Liver (tissue), 9 donors: Measurements from ENCODE around the gene EEF2K. TPM values are rescaled to one million over a fixed set of nuclear protein-coding genes. Genes with fewer than 3 reads are reported as not detected.
A peak's percentile ranks its signal among the peaks of the same experiment; 100 is the strongest.

Source experiments
- DNase-seq: peaks from one replicate; pipeline ENCODE4 v3.0.0-alpha.2; 2017; ENCODE audit warnings: low spot score
- H3K27ac ChIP-seq, 2 donors: one replicate each; pipeline ENCODE4 v1.7.0; 2013; ENCODE audit warnings: inconsistent platforms in 2 of 2, low read length in 2 of 2, control low read depth in 1 of 2, low read depth in 1 of 2, mild to moderate bottlenecking in 1 of 2
- H3K27me3 ChIP-seq, 4 donors: one replicate each; pipeline versions ENCODE4 v1.6.1 to v1.7.0; 2013; ENCODE audit warnings: low read length in 3 of 4, inconsistent platforms in 1 of 4, mild to moderate bottlenecking in 1 of 4, moderate library complexity in 1 of 4; ENCODE audit not compliant: control insufficient read depth in 4 of 4, insufficient read depth in 4 of 4
- H3K36me3 ChIP-seq, 4 donors: one replicate each; pipeline versions ENCODE4 v1.6.1 to v1.7.0; 2013; ENCODE audit warnings: low read length in 3 of 4, mild to moderate bottlenecking in 3 of 4, low read depth in 1 of 4, moderate library complexity in 1 of 4; ENCODE audit not compliant: control insufficient read depth in 4 of 4, insufficient read depth in 3 of 4
- H3K4me1 ChIP-seq, 4 donors: one replicate each; pipeline versions ENCODE4 v1.6.1 to v1.7.0; 2013; ENCODE audit warnings: low read length in 3 of 4, mild to moderate bottlenecking in 3 of 4, moderate library complexity in 1 of 4; ENCODE audit not compliant: control insufficient read depth in 4 of 4, insufficient read depth in 4 of 4
- H3K4me3 ChIP-seq, 3 donors: one replicate each; pipeline versions ENCODE4 v1.6.1 to v1.7.0; 2013; ENCODE audit warnings: low read length in 3 of 3, control low read depth in 1 of 3, low read depth in 1 of 3, mild to moderate bottlenecking in 1 of 3
- H3K9ac ChIP-seq, 2 donors: one replicate each; pipeline ENCODE4 v1.7.0; 2013; ENCODE audit warnings: low read length in 2 of 2, mild to moderate bottlenecking in 2 of 2, moderate library complexity in 2 of 2, control low read depth in 1 of 2, low read depth in 1 of 2
- H3K9me3 ChIP-seq, 4 donors: one replicate each; pipeline versions ENCODE4 v1.6.1 to v1.7.0; 2013; ENCODE audit warnings: low read length in 3 of 4; ENCODE audit not compliant: control insufficient read depth in 4 of 4
- EGR1 ChIP-seq, 2 donors: IDR thresholded peaks; 2 replicates each; pipeline ENCODE4 v1.6.1; 2016 to 2018; ENCODE audit warnings: antibody characterized with exemption in 2 of 2, low read depth in 2 of 2
- FOXA1 ChIP-seq: IDR thresholded peaks from 2 replicates; pipeline ENCODE4 v1.6.1; 2016; ENCODE audit warnings: antibody characterized with exemption
- FOXA2 ChIP-seq: IDR thresholded peaks from 2 replicates; pipeline ENCODE4 v1.6.1; 2016; ENCODE audit warnings: antibody characterized with exemption
- GABPA ChIP-seq, 2 donors: IDR thresholded peaks in 1 of 2; conservative IDR thresholded peaks in 1 of 2; 2 replicates each; pipeline ENCODE4 v1.6.1; 2016; ENCODE audit warnings: antibody characterized with exemption in 2 of 2, mild to moderate bottlenecking in 1 of 2, moderate library complexity in 1 of 2
- HNF4G ChIP-seq: IDR thresholded peaks from 2 replicates; pipeline ENCODE4 v1.6.1; 2016; ENCODE audit warnings: antibody characterized with exemption
- NR2F2 ChIP-seq: IDR thresholded peaks from 2 replicates; pipeline ENCODE4 v1.6.1; 2016; ENCODE audit warnings: antibody characterized with exemption
- RAD21 ChIP-seq, 2 donors: IDR thresholded peaks; 2 replicates each; pipeline ENCODE4 v1.6.1; 2016; ENCODE audit warnings: antibody characterized with exemption in 2 of 2, mild to moderate bottlenecking in 2 of 2
- SP1 ChIP-seq: IDR thresholded peaks from 2 replicates; pipeline ENCODE4 v1.6.1; 2018; ENCODE audit warnings: antibody characterized with exemption, mild to moderate bottlenecking
- TAF1 ChIP-seq: conservative IDR thresholded peaks from 2 replicates; pipeline ENCODE4 v1.6.1; 2016; ENCODE audit warnings: antibody characterized with exemption, mild to moderate bottlenecking
- YY1 ChIP-seq: IDR thresholded peaks from 2 replicates; pipeline ENCODE4 v1.6.1; 2016; ENCODE audit warnings: antibody characterized with exemption, mild to moderate bottlenecking
- WGBS: extraction: QIAGEN DNeasy Blood & Tissue Kit; methylation state at CpG from one replicate; pipeline ENCODE4 v1.1.7; 2013; 5-methylcytosine and 5-hydroxymethylcytosine counted together
- polyA plus RNA-seq, 2 donors: library from polyadenylated mRNA; stranded (reverse) in 1 of 2; unstranded in 1 of 2; fragments of 200-250 nt in 1 of 2; fragments of >200 nt in 1 of 2; fragmentation: Nextera tagmentation in 1 of 2; extraction: Ambion mirVana in 1 of 2; gene quantifications; one replicate each; pipeline versions ENCODE4 v1.2.1 to v1.2.3, GENCODE V29; 2013 to 2015
- total RNA-seq, 2 donors: library from RNA; depleted of rRNA; stranded (reverse); fragments of >200 nt; gene quantifications; one replicate each; pipeline ENCODE4 v1.2.3, GENCODE V29; 2014
- TF ChIP-seq, protein P1 (sequence below): fragments of 150-350 bp; IDR thresholded peaks from 2 replicates; pipeline ENCODE4 v1.5.1; 2017; ENCODE audit warnings: improper control_type of control experiment, low read depth, low read length; ENCODE audit not compliant: missing input control
- TF ChIP-seq, protein P2 (sequence below): IDR thresholded peaks from 2 replicates; pipeline ENCODE4 v1.6.1; 2016; ENCODE audit warnings: antibody characterized with exemption, mild to moderate bottlenecking
- TF ChIP-seq, protein P3 (sequence below): IDR thresholded peaks from 2 replicates; pipeline ENCODE4 v1.6.1; 2016; ENCODE audit warnings: antibody characterized with exemption
- TF ChIP-seq, protein P4 (sequence below): IDR thresholded peaks from 2 replicates; pipeline ENCODE4 v1.6.1; 2016; ENCODE audit warnings: antibody characterized with exemption
- TF ChIP-seq, protein P5 (sequence below): IDR thresholded peaks from 2 replicates; pipeline ENCODE4 v1.6.1; 2016; ENCODE audit warnings: antibody characterized with exemption
- donor health status: healthy.
- donor health status: healthy.
- donor health status: healthy.
- donor health status: healthy.
- donor health status: healthy.

The EEF2K gene
- total and polyA plus RNA-seq, 4 donors = 3.2 to 14.3 (median 8.0) TPM

DNA sequence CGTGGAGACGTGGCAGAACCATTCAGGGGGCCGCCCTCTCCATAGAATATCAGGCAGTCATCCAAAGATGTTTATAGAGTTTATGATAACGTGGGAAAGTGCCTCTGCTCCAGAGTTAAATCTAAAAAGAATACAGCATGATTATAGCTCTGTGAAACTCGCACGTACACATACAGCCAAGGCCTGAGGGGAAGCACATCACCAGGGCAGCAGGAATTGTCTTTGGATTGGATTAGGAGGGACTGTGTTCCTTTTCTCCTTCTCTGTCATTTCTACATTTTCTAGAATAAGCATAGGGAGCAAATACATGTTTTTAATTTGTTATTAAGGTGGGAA lies 26.9 kb downstream of the EEF2K start:
- H3K36me3 ChIP-seq = peaks cover 0 to 6% (median 3%) of the 10 kb centered on the region in 4 donors
- WGBS = 38% methylated on average over 6 of the region's 6 CpGs
- H3K9me3 ChIP-seq = no peaks in the 10 kb centered on the region
- DNase-seq = no peak
- no peak overlapping the region for H3K4me3 ChIP-seq
- H3K27ac ChIP-seq = peak overlapping the region in 1 of 2 donors; percentile 84
- TF ChIP-seq TAF1 = no peak
- no peak for TF ChIP-seq GABPA (IDR thresholded peaks at IDR 0.05 in 1 of 2, conservative IDR thresholded peaks at IDR 0.05 in 1 of 2)
- TF ChIP-seq HNF4G = no peak
- no peak for TF ChIP-seq EGR1 (IDR thresholded peaks at IDR 0.05; ENCODE audit: low read depth in 2 of 2)
- TF ChIP-seq FOXA1 = no peak
- TF ChIP-seq, protein P1, sequence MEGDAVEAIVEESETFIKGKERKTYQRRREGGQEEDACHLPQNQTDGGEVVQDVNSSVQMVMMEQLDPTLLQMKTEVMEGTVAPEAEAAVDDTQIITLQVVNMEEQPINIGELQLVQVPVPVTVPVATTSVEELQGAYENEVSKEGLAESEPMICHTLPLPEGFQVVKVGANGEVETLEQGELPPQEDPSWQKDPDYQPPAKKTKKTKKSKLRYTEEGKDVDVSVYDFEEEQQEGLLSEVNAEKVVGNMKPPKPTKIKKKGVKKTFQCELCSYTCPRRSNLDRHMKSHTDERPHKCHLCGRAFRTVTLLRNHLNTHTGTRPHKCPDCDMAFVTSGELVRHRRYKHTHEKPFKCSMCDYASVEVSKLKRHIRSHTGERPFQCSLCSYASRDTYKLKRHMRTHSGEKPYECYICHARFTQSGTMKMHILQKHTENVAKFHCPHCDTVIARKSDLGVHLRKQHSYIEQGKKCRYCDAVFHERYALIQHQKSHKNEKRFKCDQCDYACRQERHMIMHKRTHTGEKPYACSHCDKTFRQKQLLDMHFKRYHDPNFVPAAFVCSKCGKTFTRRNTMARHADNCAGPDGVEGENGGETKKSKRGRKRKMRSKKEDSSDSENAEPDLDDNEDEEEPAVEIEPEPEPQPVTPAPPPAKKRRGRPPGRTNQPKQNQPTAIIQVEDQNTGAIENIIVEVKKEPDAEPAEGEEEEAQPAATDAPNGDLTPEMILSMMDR = no peak
- TF ChIP-seq RAD21 (IDR thresholded peaks at IDR 0.05) = no peak
- no peak for TF ChIP-seq SP1
- H3K4me1 ChIP-seq = peaks cover 2 to 14% (median 11%) of the 10 kb centered on the region in 4 donors
- no peaks in the 10 kb centered on the region for H3K27me3 ChIP-seq
- H3K9ac ChIP-seq = no peak overlapping the region

DNA sequence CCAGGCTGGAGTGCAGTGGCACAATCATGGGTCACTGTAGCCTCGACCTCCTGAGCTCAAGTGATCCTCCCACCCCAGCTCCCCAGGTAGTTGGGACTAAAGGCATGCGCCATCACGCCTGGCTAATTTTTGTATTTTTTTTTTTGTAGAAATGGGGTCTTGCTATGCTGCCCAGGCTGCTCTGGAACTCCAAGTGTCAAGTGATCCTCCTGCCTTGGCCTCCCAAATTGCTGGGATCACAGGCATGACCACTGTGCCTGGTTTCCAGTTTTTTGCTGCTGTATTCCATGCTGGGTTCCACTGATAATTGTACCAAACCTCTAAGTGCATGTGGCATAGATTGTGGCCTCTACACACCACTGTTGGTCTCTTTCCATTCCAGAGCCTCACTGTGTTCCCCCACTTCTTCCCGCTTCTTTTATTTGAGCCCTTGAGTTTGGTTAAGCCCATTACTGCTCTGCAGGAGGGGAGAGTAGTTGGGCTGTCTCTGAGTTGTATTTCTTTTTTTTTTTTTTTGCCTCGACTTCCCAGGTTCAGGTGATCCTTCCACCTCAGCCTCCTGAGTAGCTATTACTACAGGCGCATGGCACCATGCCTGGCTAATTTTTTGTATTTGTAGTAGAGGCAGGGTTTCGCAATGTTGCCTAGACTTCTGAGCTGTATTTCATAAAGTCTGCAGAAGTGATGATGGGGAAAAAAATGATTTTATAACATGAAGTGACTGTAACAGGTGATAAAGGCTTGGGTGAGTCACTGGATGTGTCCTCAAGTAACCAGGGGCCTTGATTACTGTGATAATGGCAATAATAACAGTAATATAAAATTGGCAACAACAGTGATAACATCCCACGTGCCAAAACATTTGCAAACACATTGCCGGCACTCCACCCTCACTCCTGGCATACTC lies 30.0 kb downstream of the EEF2K start:
- DNase-seq = no peak
- Histone ChIP-seq H3K36me3 (peaks cover 0 to 3% (median under 1%) of the 10 kb centered on the region in 4 donors), H3K27ac (no peak overlapping the region), H3K4me3 (no peak overlapping the region), H3K27me3 (no peaks in the 10 kb centered on the region), H3K4me1 (peaks cover 2 to 20% (median 14%) of the 10 kb centered on the region in 4 donors), H3K9me3 (no peaks in the 10 kb centered on the region), H3K9ac (no peak overlapping the region)
- WGBS = 76% methylated on average over 9 of the region's 9 CpGs
- no peak for TF ChIP-seq YY1
- TF ChIP-seq, protein P2, sequence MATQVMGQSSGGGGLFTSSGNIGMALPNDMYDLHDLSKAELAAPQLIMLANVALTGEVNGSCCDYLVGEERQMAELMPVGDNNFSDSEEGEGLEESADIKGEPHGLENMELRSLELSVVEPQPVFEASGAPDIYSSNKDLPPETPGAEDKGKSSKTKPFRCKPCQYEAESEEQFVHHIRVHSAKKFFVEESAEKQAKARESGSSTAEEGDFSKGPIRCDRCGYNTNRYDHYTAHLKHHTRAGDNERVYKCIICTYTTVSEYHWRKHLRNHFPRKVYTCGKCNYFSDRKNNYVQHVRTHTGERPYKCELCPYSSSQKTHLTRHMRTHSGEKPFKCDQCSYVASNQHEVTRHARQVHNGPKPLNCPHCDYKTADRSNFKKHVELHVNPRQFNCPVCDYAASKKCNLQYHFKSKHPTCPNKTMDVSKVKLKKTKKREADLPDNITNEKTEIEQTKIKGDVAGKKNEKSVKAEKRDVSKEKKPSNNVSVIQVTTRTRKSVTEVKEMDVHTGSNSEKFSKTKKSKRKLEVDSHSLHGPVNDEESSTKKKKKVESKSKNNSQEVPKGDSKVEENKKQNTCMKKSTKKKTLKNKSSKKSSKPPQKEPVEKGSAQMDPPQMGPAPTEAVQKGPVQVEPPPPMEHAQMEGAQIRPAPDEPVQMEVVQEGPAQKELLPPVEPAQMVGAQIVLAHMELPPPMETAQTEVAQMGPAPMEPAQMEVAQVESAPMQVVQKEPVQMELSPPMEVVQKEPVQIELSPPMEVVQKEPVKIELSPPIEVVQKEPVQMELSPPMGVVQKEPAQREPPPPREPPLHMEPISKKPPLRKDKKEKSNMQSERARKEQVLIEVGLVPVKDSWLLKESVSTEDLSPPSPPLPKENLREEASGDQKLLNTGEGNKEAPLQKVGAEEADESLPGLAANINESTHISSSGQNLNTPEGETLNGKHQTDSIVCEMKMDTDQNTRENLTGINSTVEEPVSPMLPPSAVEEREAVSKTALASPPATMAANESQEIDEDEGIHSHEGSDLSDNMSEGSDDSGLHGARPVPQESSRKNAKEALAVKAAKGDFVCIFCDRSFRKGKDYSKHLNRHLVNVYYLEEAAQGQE = no peak
- no peak for TF ChIP-seq HNF4G
- TF ChIP-seq RAD21 (IDR thresholded peaks at IDR 0.05) = no peak
- TF ChIP-seq, protein P3, sequence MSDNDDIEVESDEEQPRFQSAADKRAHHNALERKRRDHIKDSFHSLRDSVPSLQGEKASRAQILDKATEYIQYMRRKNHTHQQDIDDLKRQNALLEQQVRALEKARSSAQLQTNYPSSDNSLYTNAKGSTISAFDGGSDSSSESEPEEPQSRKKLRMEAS = no peak
- TF ChIP-seq, protein P4, sequence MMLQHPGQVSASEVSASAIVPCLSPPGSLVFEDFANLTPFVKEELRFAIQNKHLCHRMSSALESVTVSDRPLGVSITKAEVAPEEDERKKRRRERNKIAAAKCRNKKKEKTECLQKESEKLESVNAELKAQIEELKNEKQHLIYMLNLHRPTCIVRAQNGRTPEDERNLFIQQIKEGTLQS = no peak
- no peak for TF ChIP-seq NR2F2
- TF ChIP-seq, protein P5, sequence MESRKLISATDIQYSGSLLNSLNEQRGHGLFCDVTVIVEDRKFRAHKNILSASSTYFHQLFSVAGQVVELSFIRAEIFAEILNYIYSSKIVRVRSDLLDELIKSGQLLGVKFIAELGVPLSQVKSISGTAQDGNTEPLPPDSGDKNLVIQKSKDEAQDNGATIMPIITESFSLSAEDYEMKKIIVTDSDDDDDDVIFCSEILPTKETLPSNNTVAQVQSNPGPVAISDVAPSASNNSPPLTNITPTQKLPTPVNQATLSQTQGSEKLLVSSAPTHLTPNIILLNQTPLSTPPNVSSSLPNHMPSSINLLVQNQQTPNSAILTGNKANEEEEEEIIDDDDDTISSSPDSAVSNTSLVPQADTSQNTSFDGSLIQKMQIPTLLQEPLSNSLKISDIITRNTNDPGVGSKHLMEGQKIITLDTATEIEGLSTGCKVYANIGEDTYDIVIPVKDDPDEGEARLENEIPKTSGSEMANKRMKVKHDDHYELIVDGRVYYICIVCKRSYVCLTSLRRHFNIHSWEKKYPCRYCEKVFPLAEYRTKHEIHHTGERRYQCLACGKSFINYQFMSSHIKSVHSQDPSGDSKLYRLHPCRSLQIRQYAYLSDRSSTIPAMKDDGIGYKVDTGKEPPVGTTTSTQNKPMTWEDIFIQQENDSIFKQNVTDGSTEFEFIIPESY = no peak
- TF ChIP-seq FOXA2 = no peak
- no peak for TF ChIP-seq EGR1 (IDR thresholded peaks at IDR 0.05; ENCODE audit: low read depth in 2 of 2)
- no peak for TF ChIP-seq GABPA (IDR thresholded peaks at IDR 0.05 in 1 of 2, conservative IDR thresholded peaks at IDR 0.05 in 1 of 2)
- TF ChIP-seq SP1 = no peak
- TF ChIP-seq, protein P1 = no peak
